Fibroblast of lung (primary cell): ENCODE data around the gene ZFAND2B. TPM values are rescaled to one million over a fixed set of nuclear protein-coding genes. Genes with fewer than 3 reads are reported as not detected.

Experiments
- DNase-seq, 2 donors: peaks; one replicate each; pipeline versions ENCODE4 v3.0.0 to v3.0.0-alpha.2; 2010; ENCODE audit warnings: low read depth in 2 of 2
- H2AFZ ChIP-seq: 2 replicates; pipeline ENCODE4 v1.5.1; 2012; ENCODE audit warnings: low read length, control low read depth, inconsistent platforms
- H3K27ac ChIP-seq: 2 replicates; pipeline ENCODE4 v1.5.1; 2011; ENCODE audit warnings: low read length, control low read depth; ENCODE audit not compliant: insufficient read depth
- H3K27me3 ChIP-seq: 2 replicates; pipeline ENCODE4 v1.5.1; 2011; ENCODE audit warnings: mild to moderate bottlenecking, low read length; ENCODE audit not compliant: control insufficient read depth, insufficient read depth
- H3K36me3 ChIP-seq: 2 replicates; pipeline ENCODE4 v1.5.1; 2011; ENCODE audit warnings: low read length; ENCODE audit not compliant: control insufficient read depth, insufficient read depth
- H3K4me1 ChIP-seq: 2 replicates; pipeline ENCODE4 v1.5.1; 2011; ENCODE audit warnings: low read length; ENCODE audit not compliant: control insufficient read depth, insufficient read depth; ENCODE audit errors: extremely low read depth
- H3K4me2 ChIP-seq: 2 replicates; pipeline ENCODE4 v1.5.1; 2011; ENCODE audit warnings: low read length, control low read depth; ENCODE audit not compliant: insufficient read depth; ENCODE audit errors: extremely low read depth
- H3K4me3 ChIP-seq, 4 experiments: fragments of 200-600 bp in 1 of 4; sonication (generic) in 1 of 4; replicated peaks in 1 of 4; 2 replicates each; pipeline ENCODE4 v1.5.1; 2011 to 2016; ENCODE audit warnings: low read length in 4 of 4, low read depth in 3 of 4, mild to moderate bottlenecking in 3 of 4, control low read depth in 2 of 4, inconsistent platforms in 1 of 4, mixed read lengths in 1 of 4; ENCODE audit not compliant: insufficient read depth in 1 of 4; ENCODE audit errors: control extremely low read depth in 1 of 4
- H3K79me2 ChIP-seq: 2 replicates; pipeline ENCODE4 v1.5.1; 2012; ENCODE audit warnings: mild to moderate bottlenecking, low read length, inconsistent platforms; ENCODE audit not compliant: control insufficient read depth, insufficient read depth
- H3K9ac ChIP-seq: 2 replicates; pipeline ENCODE4 v1.5.1; 2011; ENCODE audit warnings: mild to moderate bottlenecking, low read length, control low read depth; ENCODE audit not compliant: insufficient read depth
- H3K9me3 ChIP-seq: 2 replicates; pipeline ENCODE4 v1.5.1; 2012; ENCODE audit warnings: low read depth, low read length; ENCODE audit not compliant: control insufficient read depth, insufficient read depth
- H4K20me1 ChIP-seq: 2 replicates; pipeline ENCODE4 v1.5.1; 2011; ENCODE audit warnings: low read length; ENCODE audit not compliant: control insufficient read depth, insufficient read depth; ENCODE audit errors: extremely low read depth
- EZH2 ChIP-seq: IDR thresholded peaks from 2 replicates; pipeline ENCODE4 v1.5.1; 2012; ENCODE audit warnings: low read length, control low read depth, mild to moderate bottlenecking; ENCODE audit errors: missing control alignments
- polyA plus RNA-seq, 2 donors: library from polyadenylated mRNA; depleted of rRNA in 1 of 2; stranded (reverse) in 1 of 2; unstranded in 1 of 2; fragments of >200 nt; gene quantifications; 2 replicates each; pipeline ENCODE4 v1.2.1, GENCODE V29; 2011 to 2012; ENCODE audit warnings: missing spikeins in 1 of 2
- total RNA-seq: library from RNA; depleted of rRNA; stranded (reverse); fragments of >200 nt; gene quantifications from 2 replicates; pipeline ENCODE4 v1.2.1, GENCODE V29; 2014
- TF ChIP-seq, protein P1 (sequence below), 2 donors: IDR thresholded peaks in 1 of 2; conservative IDR thresholded peaks in 1 of 2; 1 replicate in 1 of 2; 2 replicates in 1 of 2; pipeline ENCODE4 v1.5.1; 2011 to 2012; ENCODE audit warnings: low read length in 2 of 2, control low read depth in 1 of 2, inconsistent platforms in 1 of 2, low read depth in 1 of 2, mild to moderate bottlenecking in 1 of 2

The ZFAND2B gene
- total and polyA plus RNA-seq, 2 donors (not counting 1 experiment from before 2014, with no cell fraction given), result 26.8 to 40.0 TPM

DNA sequence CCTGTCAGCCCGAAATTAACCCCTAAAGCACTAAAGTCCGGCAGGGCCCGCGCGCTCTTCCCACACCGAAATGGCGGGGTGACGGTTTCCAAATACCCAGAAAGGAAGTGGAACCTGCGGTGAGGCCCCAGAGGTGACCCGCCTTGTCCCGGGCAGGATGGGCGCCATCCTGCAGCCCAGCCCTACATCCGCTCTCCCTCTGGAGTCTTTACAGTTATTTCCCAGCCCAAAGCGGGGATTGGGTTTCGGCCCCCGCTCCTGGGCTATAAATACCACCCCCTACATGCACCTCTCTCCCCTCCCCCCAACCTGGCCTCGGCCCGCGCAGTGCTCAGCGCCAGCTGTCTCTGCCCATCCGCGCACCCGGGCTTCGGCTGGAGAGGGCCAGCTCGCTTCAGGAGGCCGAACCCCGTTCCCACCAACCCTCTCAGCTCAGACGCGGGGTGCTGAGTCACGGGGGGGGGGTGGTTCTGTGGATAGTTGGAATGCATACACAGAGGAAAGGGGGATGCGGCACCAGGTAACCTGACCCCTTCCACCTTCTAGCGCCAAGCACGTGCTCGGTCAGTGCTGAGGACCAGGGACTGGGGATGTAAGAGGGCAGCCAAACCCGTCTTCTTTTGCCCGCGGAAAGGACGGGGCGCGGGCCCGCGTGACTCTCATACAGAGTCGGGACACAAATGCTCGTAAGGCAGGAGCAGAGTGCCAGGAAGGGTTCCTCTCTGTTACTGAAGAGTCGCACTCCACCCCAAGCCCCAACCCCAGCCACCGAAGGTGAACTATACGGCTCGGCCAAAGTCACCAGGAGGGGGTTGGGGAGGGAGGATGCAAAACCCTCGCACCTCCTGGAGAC, 46.5 kb downstream of the ZFAND2B start, which contains the start of gene TUBA4B:
TUBA4B (plus strand) TSS at position 344 of the 853 bp plus-strand sequence; CDS start at position 509, 165 bp downstream.
- Histone ChIP-seq H3K27me3 (peaks cover 12% of the 10 kb centered on the region), H3K9ac (peak within 1 kb of the TSS; percentile 40), H2AFZ (peak within 1 kb of the TSS; percentile 67), H3K27ac (peak within 1 kb of the TSS; percentile 10), H4K20me1 (no peaks in the 10 kb centered on the region), H3K4me2 (peak within 1 kb of the TSS; percentile 98), H3K36me3 (peaks cover 8% of the 10 kb centered on the region), H3K4me3 (peak within 1 kb of the TSS; percentile 39 to 66 (median 52)), H3K79me2 (no peaks in the 10 kb centered on the region), H3K4me1 (peaks cover 23% of the 10 kb centered on the region), H3K9me3 (no peaks in the 10 kb centered on the region)
- TF ChIP-seq, protein P1, sequence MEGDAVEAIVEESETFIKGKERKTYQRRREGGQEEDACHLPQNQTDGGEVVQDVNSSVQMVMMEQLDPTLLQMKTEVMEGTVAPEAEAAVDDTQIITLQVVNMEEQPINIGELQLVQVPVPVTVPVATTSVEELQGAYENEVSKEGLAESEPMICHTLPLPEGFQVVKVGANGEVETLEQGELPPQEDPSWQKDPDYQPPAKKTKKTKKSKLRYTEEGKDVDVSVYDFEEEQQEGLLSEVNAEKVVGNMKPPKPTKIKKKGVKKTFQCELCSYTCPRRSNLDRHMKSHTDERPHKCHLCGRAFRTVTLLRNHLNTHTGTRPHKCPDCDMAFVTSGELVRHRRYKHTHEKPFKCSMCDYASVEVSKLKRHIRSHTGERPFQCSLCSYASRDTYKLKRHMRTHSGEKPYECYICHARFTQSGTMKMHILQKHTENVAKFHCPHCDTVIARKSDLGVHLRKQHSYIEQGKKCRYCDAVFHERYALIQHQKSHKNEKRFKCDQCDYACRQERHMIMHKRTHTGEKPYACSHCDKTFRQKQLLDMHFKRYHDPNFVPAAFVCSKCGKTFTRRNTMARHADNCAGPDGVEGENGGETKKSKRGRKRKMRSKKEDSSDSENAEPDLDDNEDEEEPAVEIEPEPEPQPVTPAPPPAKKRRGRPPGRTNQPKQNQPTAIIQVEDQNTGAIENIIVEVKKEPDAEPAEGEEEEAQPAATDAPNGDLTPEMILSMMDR (conservative IDR thresholded peaks at IDR 0.05 in 1 of 2, IDR thresholded peaks at IDR 0.05 in 1 of 2; ENCODE audit: low read depth in 1 of 2, low read length in 2 of 2), result no peak
- no peak for TF ChIP-seq EZH2
- peak in 1 of 2 donors; percentile 50 for DNase-seq

DNA sequence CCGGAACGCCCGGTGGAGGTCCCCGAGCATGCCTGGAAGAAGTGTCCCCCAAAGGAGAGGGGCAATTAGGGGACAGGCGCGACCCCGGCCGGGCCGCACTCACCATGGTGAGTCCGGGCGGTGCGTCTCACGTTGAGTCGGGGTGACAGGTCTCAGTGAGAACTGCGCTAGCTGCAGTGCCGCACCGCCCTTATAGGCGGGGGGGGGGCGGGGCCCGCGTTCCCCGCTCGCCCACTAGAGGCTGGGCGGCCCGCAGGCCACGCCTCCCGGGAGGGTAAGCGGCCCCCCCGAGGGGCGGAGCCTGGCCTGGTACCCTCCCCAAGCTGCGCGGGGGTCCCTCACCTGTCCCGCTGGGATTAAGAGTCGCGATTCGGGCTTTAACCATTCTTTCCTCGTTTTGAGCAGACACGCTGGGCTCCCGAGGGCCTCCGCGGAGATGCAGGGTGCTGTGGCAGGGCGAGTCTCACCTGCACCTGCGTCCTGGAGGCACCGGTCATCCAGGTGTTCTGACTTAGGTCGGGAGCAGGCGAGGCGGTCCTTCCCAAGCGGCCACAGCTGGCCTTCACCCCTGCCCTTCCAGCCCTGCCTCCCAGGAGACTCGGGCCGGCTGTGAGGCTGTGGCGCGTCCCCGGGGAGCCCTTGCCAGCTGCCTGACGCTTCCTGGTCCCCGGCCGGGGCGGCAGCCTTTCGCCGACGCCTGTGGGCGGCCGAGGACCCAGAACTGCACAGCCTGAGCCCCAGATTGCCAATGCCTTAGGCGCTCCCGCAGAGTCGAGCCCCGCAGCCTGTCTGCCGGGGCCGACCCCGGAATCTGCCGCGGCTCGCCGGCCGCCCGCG, 47.4 kb downstream of the ZFAND2B start, which contains the start of gene TUBA4A:
TUBA4A (minus strand) TSS at position 166 of the 837 bp plus-strand sequence; CDS start at position 106, 60 bp downstream.
- TF ChIP-seq EZH2, result peak; percentile 74
- TF ChIP-seq, protein P1 (conservative IDR thresholded peaks at IDR 0.05 in 1 of 2, IDR thresholded peaks at IDR 0.05 in 1 of 2; ENCODE audit: low read depth in 1 of 2, low read length in 2 of 2), result no peak
- peak within 1 kb of the TSS; percentile 67 for H2AFZ ChIP-seq
- peak within 1 kb of the TSS; percentile 39 to 66 (median 52) for H3K4me3 ChIP-seq
- peak within 1 kb of the TSS; percentile 40 for H3K9ac ChIP-seq
- H3K27ac ChIP-seq, result peak within 1 kb of the TSS; percentile 10
- H3K4me1 ChIP-seq, result peaks cover 20% of the 10 kb centered on the region
- DNase-seq, result peak; percentile 51 to 52
- no peaks in the 10 kb centered on the region for H3K9me3 ChIP-seq
- H4K20me1 ChIP-seq, result no peaks in the 10 kb centered on the region
- H3K79me2 ChIP-seq, result no peaks in the 10 kb centered on the region
- H3K4me2 ChIP-seq, result peak within 1 kb of the TSS; percentile 98
- peaks cover 12% of the 10 kb centered on the region for H3K27me3 ChIP-seq
- peaks cover 5% of the 10 kb centered on the region for H3K36me3 ChIP-seq
